Astrocyte of the cerebellum (primary cell): ENCODE data around the gene DGKH.
A peak's percentile ranks its signal among the peaks of the same experiment; 100 is the strongest.

ENCODE experiments used
- DNase-seq: peaks from one replicate; pipeline ENCODE4 v3.0.0-alpha.2; 2011; ENCODE audit warnings: low read depth
- H3K4me3 ChIP-seq: 2 replicates; pipeline ENCODE4 v1.5.1; 2011; ENCODE audit warnings: mild to moderate bottlenecking, low read depth, low read length, moderate library complexity
- CTCF ChIP-seq: IDR thresholded peaks from 2 replicates; pipeline ENCODE4 v1.5.1; 2012; ENCODE audit warnings: low read length, low read depth, moderate library complexity, mild to moderate bottlenecking; ENCODE audit errors: missing control alignments
- in situ Hi-C: cut with HindIII; loops from 2 replicates; pipeline ENCODE4 v1.10.0; 2017; ENCODE audit warnings: low sequenced_read_pairs

Gene DGKH

GRCh38 chr13:42027286-42027685, 21.2 kb upstream of the DGKH start:
- H3K4me3 ChIP-seq, result no peak overlapping the region
- in situ Hi-C loops, result no loop called here
- no peak for TF ChIP-seq CTCF
- no peak for DNase-seq

- no peak for TF ChIP-seq CTCF
- no peak overlapping the region for H3K4me3 ChIP-seq
- in situ Hi-C loops, result no loop called here
- no peak for DNase-seq
Observed at GRCh38 chr13:42028113-42028799, 20.2 kb upstream of the DGKH start.

GRCh38 chr13:42035905-42036521, 12.4 kb upstream of the DGKH start:
- no peak for TF ChIP-seq CTCF
- in situ Hi-C loops, result no loop called here
- no peak for DNase-seq
- H3K4me3 ChIP-seq, result no peak overlapping the region

- no peak for DNase-seq
- in situ Hi-C loops, result no loop called here
- TF ChIP-seq CTCF, result no peak
- H3K4me3 ChIP-seq, result no peak overlapping the region
Observed at GRCh38 chr13:42036711-42037110, 11.7 kb upstream of the DGKH start.

- no peak overlapping the region for H3K4me3 ChIP-seq
- in situ Hi-C loops, result no loop called here
- DNase-seq, result no peak
- no peak for TF ChIP-seq CTCF
Observed at GRCh38 chr13:42038661-42039456, 9.6 kb upstream of the DGKH start.

GRCh38 chr13:42039457-42039945, 8.9 kb upstream of the DGKH start:
- peak overlapping the region; percentile 82 for H3K4me3 ChIP-seq
- TF ChIP-seq CTCF, result no peak
- in situ Hi-C loops, result no loop called here
- DNase-seq, result no peak
